ENCODE measurements around the gene GDAP1L1.

DNA sequence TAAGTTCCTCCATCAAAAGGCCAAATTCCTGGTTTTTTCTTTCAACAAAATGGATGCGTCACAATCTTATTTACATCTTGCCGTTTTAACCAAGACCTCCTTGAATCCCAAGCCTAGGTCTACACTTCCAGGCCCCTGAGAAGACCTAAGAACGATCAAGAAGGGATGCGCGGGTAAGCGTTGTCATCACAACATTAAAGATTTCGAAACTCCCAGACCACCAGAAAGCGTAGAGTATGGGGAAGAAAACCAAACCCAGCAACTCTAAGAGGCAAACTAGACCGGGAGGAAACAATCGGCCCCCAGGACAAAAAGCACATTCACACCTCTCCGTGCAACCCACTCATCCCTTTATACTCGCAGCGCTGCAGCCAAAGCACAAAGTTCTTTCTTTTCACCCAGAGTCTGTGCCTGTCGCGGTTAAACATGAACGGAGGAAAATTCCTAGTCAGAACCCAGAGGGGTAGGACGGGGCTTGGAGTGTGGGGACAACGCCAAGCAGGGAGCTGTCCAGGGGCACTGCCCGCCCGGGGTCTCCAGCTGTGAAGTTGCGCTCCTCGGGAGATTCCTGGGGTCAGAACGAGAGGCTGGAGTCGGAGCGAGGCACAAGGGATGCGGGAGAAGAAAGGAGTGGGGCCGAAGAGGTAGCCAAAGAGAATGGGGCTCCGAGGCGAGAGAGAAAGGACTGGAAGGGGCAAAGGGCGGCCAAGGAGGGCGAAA lies 37.3 kb upstream of the GDAP1L1 start:
- TF ChIP-seq, protein P1, sequence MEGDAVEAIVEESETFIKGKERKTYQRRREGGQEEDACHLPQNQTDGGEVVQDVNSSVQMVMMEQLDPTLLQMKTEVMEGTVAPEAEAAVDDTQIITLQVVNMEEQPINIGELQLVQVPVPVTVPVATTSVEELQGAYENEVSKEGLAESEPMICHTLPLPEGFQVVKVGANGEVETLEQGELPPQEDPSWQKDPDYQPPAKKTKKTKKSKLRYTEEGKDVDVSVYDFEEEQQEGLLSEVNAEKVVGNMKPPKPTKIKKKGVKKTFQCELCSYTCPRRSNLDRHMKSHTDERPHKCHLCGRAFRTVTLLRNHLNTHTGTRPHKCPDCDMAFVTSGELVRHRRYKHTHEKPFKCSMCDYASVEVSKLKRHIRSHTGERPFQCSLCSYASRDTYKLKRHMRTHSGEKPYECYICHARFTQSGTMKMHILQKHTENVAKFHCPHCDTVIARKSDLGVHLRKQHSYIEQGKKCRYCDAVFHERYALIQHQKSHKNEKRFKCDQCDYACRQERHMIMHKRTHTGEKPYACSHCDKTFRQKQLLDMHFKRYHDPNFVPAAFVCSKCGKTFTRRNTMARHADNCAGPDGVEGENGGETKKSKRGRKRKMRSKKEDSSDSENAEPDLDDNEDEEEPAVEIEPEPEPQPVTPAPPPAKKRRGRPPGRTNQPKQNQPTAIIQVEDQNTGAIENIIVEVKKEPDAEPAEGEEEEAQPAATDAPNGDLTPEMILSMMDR (conservative IDR thresholded peaks at IDR 0.05), result no peak
- TF ChIP-seq ZFX (IDR thresholded peaks at IDR 0.05), result no peak
